DMS 273 (cell line): Measurements from ENCODE around the gene ADGRB2.
A peak's percentile ranks its signal among the peaks of the same experiment; 100 is the strongest.

ENCODE experiments used
- DNase-seq: peaks from one replicate; lab custom pipeline; 2025; ENCODE audit not compliant: unreplicated experiment; lab: John Stamatoyannopoulos, UW

The ADGRB2 gene

GRCh38 chr1:31750858-31751510 lies 13.2 kb downstream of the ADGRB2 start:
- no peak for DNase-seq

GRCh38 chr1:31749785-31750735 lies 14.1 kb downstream of the ADGRB2 start:
- no peak for DNase-seq

GRCh38 chr1:31748365-31748764 lies 15.8 kb downstream of the ADGRB2 start:
- peak; percentile 35 for DNase-seq

GRCh38 chr1:31747304-31747703 lies 16.8 kb downstream of the ADGRB2 start:
- DNase-seq: no peak

GRCh38 chr1:31746687-31747086 lies 17.5 kb downstream of the ADGRB2 start:
- DNase-seq: no peak

- peak; percentile 60 for DNase-seq
Measured at GRCh38 chr1:31745946-31746670, 18.0 kb downstream of the ADGRB2 start.

GRCh38 chr1:31745096-31745945 lies 18.8 kb downstream of the ADGRB2 start:
- peak; percentile 82 for DNase-seq

- no peak for DNase-seq
Measured at GRCh38 chr1:31744165-31744888, 19.8 kb downstream of the ADGRB2 start.

GRCh38 chr1:31742462-31743212 lies 21.5 kb downstream of the ADGRB2 start:
- DNase-seq: no peak

GRCh38 chr1:31739346-31739745 lies 24.8 kb downstream of the ADGRB2 start:
- DNase-seq: no peak

- DNase-seq: peak; percentile 40
Measured at GRCh38 chr1:31736675-31737074, 27.5 kb downstream of the ADGRB2 start.

- DNase-seq: no peak
Measured at GRCh38 chr1:31735571-31735970, 28.6 kb downstream of the ADGRB2 start.

GRCh38 chr1:31734582-31735107 lies 29.5 kb downstream of the ADGRB2 start:
- no peak for DNase-seq

GRCh38 chr1:31733389-31734219 lies 30.5 kb downstream of the ADGRB2 start:
- DNase-seq: peak; percentile 84

GRCh38 chr1:31732751-31733289 lies 31.3 kb downstream of the ADGRB2 start:
- no peak for DNase-seq

GRCh38 chr1:31732343-31732742 lies 31.8 kb downstream of the ADGRB2 start:
- DNase-seq: no peak

- DNase-seq: no peak
Measured at GRCh38 chr1:31731049-31731565, 33.0 kb downstream of the ADGRB2 start.
